GM18861 (cell line): Measurements from ENCODE around the gene CTNNA2.

ENCODE experiments used
- ATAC-seq: cut with Tn5 transposase; IDR thresholded peaks from one replicate; pipeline ENCODE4 v1.9.1; 2021; ENCODE audit not compliant: unreplicated experiment

Gene CTNNA2

DNA sequence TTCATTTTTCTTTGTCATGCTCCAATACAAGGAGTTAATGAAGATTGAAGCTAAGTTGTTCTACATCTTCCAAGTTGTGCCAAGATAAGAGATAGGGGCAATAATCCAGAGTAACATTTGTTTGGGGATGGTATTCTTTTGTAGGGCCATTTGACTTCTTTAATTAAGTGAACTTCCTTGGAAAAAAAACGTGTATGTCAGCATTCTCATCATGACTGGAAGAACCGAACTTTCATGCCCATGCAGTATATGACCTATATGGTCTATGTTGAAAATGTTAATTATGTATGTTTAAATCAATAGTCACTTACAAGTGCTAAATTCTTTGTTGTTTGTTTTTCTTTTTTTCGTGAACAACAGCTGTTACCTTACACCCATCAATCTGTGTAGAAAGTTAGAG is 1111.2 kb downstream of the CTNNA2 start:
- no peak for ATAC-seq

DNA sequence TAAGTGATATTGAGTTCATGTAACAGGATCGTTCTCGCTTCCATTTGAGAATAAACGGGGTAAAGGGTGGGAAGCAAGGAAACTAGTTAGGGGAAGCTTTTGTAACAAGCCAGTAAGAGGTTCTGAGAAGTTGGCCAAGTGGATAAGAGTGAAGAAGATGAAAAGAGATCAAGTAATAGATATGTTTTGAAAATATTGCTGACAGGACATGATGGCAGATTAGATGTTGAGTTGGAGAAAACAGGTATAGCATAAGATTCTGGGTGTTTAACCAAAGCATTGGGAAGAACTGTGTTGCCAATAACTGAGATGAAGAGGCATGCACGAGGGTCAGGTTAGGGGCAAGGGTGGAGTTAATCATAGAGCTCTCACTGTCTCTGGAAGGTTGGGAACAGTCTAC is 1121.7 kb downstream of the CTNNA2 start:
- no peak for ATAC-seq

DNA sequence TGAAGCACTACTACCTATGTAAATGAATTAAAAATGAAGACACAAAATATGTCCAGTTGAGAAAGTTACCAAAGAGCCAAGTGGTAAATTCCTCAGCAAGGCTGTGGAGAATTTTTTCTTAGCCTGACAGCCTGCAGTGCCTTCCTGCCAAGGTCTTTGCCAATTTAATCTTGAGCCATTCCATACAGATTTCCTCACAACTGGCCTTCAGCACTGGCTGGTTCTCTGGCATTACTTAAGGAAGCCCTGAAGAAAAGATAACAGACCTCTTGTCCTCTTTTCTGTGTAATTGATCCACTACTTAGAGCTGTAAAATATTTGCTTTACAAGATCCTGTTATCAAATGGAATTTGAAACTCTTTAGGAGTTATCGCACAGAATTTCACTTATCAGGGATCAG is 1125.9 kb downstream of the CTNNA2 start:
- ATAC-seq, result no peak

DNA sequence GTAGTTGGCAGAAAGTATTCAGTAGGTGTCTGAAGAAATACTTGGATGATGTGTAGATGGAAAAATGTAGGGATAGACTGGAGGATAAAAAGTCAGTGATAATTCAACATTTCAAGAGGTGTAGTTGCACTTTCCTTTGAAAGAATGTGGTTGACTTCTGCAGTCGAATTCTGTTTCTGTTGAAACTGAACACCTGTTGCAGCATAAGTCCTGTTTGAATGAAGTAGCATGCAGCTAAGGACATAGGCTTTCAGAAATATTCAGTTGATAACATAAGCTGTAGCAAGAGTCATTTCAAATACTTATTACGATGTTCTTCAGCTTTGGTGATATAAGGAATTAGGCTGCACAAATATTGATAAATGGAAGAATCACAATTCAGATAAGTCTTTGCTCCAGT is 1129.6 kb downstream of the CTNNA2 start:
- ATAC-seq, result no peak

DNA sequence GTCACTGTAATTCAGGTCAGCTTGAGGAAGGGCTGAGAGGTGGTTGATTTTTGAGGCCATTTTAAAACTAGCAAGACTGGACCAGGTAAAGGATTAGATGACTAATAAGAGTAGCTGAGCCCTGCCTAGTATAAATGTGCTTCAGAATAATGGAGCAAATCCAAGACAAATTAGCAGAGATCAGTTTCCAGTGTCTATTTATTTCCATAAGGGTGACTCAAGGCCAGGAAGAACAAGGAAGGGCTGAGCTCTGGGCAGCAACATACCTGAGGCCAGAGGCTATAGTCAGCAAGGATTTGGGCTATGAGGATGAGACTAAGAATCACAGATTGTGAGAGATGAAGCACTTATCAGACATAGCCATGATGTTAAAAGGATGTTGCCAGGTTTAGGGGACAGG is 1130.7 kb downstream of the CTNNA2 start:
- ATAC-seq, result no peak

DNA sequence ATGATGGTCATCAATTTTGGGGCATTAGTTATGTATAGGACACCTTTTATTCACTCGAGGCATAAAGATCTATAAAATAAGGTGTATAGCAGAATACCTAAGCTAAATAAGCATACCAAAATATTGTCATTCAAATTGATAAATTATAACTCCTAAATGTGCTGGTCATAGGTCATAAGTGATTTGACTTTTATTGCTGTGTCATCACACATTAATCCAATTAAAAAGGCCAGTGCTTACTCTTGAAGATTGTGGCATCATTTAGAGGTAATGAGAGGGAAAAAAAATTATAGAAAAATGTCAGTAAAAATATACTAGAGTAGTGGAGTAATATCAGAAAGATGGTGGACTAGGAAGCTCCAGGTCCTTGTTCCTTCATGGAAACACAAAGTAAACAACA is 1138.6 kb downstream of the CTNNA2 start:
- ATAC-seq, result no peak

DNA sequence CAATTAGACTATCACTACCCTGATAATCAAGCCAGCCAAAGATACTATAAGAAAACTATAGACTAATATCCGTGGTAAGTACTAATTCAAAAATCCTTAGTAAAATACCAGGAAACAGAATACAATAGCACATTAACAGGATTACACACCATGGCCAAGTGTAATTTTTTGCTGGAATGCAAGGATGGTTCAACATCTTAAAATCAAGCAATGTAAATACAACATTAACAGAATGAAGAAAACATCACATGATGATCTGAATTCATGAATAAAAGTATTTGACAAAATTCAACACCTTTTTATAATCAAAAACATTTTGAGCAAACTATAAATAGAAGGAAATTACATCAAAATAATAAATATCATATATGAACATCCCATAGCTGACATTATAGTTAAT is 1142.4 kb downstream of the CTNNA2 start:
- ATAC-seq, result no peak

DNA sequence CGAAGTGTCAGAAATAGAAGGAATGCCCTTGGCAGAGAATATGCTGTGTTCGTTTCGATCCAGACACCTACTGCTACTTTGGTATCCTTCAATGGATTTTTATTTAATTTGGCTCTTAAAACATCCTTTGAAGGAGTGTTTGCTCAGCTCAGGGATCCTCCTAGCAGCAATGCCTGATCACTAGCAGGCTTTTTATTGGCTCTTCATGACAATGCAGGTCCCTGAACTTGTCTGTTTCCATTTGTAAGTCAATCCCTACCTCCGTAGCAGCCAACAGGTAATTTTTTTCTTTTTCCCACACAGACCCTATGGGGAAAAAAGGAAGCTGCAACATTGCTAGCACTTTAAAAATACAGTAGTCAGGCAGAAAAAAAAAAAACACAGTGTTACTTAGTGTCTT is 1157.9 kb downstream of the CTNNA2 start:
- ATAC-seq, result no peak

DNA sequence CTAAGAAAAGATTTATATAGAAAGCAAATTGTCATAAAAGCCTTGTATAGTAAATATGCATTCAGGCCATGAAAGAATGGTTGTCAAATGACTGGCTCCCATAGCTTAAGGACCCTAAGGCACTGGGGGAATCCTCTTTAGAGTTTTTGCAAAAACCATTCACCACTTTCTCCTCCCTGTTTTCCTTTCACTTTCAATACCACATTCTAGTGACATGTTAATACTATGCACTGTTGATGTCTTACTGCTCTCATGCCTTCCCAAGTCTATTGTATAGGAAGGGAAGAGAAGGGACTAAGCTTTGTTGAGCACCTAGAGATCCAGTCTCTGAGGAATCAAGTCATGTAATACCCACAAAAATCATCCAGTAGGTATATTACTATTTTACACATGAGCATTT is 1174.7 kb downstream of the CTNNA2 start:
- ATAC-seq, result no peak

DNA sequence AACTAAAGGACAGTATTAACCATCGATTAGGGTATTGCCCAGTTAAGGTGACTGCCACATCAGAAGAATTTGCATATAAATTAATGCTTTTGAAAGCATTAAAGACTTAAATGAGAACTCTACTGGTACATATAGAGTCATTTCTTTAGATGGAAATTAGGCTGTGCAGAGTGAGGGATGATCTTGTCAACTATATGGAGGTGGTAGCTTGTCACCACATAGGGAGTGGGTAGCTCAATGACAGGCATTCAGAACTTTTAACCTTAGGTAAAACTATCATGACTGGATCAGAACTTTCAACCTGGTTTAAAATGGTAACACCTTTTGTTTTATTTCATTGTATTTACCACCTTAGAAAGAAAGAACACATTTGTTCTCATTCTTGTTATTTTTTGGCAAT is 1176.3 kb downstream of the CTNNA2 start:
- ATAC-seq, result no peak
